Erythroblast (primary cell): ENCODE results near the gene PEX26.

Experiments used
- GATA1 ChIP-seq: IDR thresholded peaks from 2 replicates; pipeline ENCODE4 v1.6.1; 2011; ENCODE audit warnings: low read depth, mild to moderate bottlenecking, control low read depth, low read length, moderate library complexity
- POLR2A ChIP-seq: IDR thresholded peaks from 2 replicates; pipeline ENCODE4 v1.6.1; 2011; ENCODE audit warnings: mild to moderate bottlenecking, low read length

DNA sequence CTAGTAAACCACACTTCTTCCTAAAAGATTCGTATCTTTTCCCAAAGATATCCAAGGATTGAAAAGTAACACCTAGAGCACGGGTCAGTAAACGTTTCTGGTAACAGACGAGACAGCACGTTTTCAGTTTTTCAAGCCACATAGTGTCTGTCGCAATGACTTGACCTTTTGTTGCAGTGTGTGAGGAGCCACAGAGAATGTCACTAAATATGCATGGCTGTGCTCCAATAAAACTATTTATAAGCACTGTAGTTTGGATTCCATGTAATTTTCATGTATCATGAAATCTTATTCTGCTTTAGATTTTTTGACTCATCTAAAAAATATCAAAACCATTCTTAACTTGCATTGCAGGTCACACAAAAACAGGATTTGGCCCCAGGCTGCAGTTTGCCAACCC lies 35.1 kb upstream of the PEX26 start:
- TF ChIP-seq POLR2A (no peak), GATA1 (no peak)
